IMR-90 (cell line): Measurements from ENCODE around the gene SLC25A22. TPM values are rescaled to one million over a fixed set of nuclear protein-coding genes. Genes with fewer than 3 reads are reported as not detected.

ENCODE experiments used
- ATAC-seq: fragments of 200-7000 bp; cut with Tn5 transposase; 2 replicates; pipeline ENCODE4 v1.9.1; 2020; ENCODE audit warnings: low read depth, mild to moderate bottlenecking, moderate library complexity
- BruUV-seq: library from RNA; stranded (reverse); fragments of 400-500 nt; replicated peaks from 2 replicates; lab custom pipeline; 2021; lab: Mats Ljungman, UMichigan
- CTCF ChIA-PET: fragments of 300-600 bp; formaldehyde crosslinking; extraction: SDS; loops from one replicate; lab custom pipeline; 2021; ENCODE audit warnings: antibody characterized with exemption; lab: Yijun Ruan, JAX
- POLR2A ChIA-PET: fragments of 300-600 bp; sonication (Branson Sonifier 250); formaldehyde crosslinking; loops from one replicate; lab custom pipeline; 2022; ENCODE audit warnings: antibody characterized with exemption; ENCODE audit not compliant: unreplicated experiment; lab: Charles Lee
- DNase-seq: peaks from one replicate; pipeline ENCODE4 v3.0.0; 2013
- H2AFZ ChIP-seq: replicated peaks from 2 replicates; pipeline ENCODE3; 2013; ENCODE audit warnings: low read length, mild to moderate bottlenecking; ENCODE audit not compliant: poor library complexity
- H2AK5ac ChIP-seq: 2 replicates; pipeline ENCODE4 v1.6.1; 2013; ENCODE audit warnings: low read depth, low read length, inconsistent platforms
- H2AK9ac ChIP-seq: replicated peaks from 2 replicates; pipeline ENCODE3; 2013; ENCODE audit warnings: mild to moderate bottlenecking, low read depth, low read length, moderate library complexity; ENCODE audit not compliant: poor library complexity
- H2BK120ac ChIP-seq: 2 replicates; pipeline ENCODE4 v1.6.1; 2013; ENCODE audit warnings: low read depth, low read length, inconsistent platforms
- H2BK15ac ChIP-seq: 3 replicates; pipeline ENCODE4 v1.6.1; 2013; ENCODE audit warnings: low read depth, low read length, inconsistent platforms
- H2BK20ac ChIP-seq: 2 replicates; pipeline ENCODE4 v1.6.1; 2013; ENCODE audit warnings: low read depth, mild to moderate bottlenecking, inconsistent platforms, low read length, moderate library complexity
- H2BK5ac ChIP-seq: 2 replicates; pipeline ENCODE4 v1.6.1; 2013; ENCODE audit warnings: mild to moderate bottlenecking, low read depth, low read length, inconsistent platforms; ENCODE audit not compliant: poor library complexity, severe bottlenecking
- H3K14ac ChIP-seq: replicated peaks from 2 replicates; pipeline ENCODE4 v1.6.1; 2013; ENCODE audit warnings: low read depth, low read length, inconsistent platforms
- H3K18ac ChIP-seq: 2 replicates; pipeline ENCODE4 v1.6.1; 2013; ENCODE audit warnings: low read depth, low read length, control low read depth
- H3K23ac ChIP-seq: 2 replicates; pipeline ENCODE4 v1.6.1; 2013; ENCODE audit warnings: low read depth, low read length, inconsistent platforms
- H3K27ac ChIP-seq: 2 replicates; pipeline ENCODE4 v1.5.1; 2013; ENCODE audit warnings: mild to moderate bottlenecking, control low read depth, low read length; ENCODE audit not compliant: insufficient read depth
- H3K27me3 ChIP-seq: 2 replicates; pipeline ENCODE4 v1.6.1; 2013; ENCODE audit warnings: low read length; ENCODE audit not compliant: control insufficient read depth, insufficient read depth
- H3K36me3 ChIP-seq: 2 replicates; pipeline ENCODE4 v1.6.1; 2013; ENCODE audit warnings: low read length, mixed read lengths; ENCODE audit not compliant: control insufficient read depth, insufficient read depth
- H3K4ac ChIP-seq: 2 replicates; pipeline ENCODE4 v1.6.1; 2013; ENCODE audit warnings: low read depth, low read length, inconsistent platforms
- H3K4me1 ChIP-seq: 2 replicates; pipeline ENCODE4 v1.6.1; 2013; ENCODE audit warnings: low read length, mixed read lengths; ENCODE audit not compliant: control insufficient read depth, insufficient read depth
- H3K4me2 ChIP-seq: 2 replicates; pipeline ENCODE4 v1.6.1; 2013; ENCODE audit warnings: low read depth, mild to moderate bottlenecking, control low read depth, low read length, moderate library complexity
- H3K4me3 ChIP-seq: 2 replicates; pipeline ENCODE4 v1.5.1; 2013; ENCODE audit warnings: low read depth, mild to moderate bottlenecking, control low read depth, low read length, moderate library complexity; ENCODE audit not compliant: insufficient read depth
- H3K56ac ChIP-seq: 2 replicates; pipeline ENCODE4 v1.6.1; 2013; ENCODE audit warnings: low read length, inconsistent platforms; ENCODE audit not compliant: insufficient read depth; ENCODE audit errors: extremely low read depth
- H3K79me1 ChIP-seq, 2 experiments: 2 replicates each; pipeline ENCODE4 v1.6.1; 2013; ENCODE audit warnings: low read length in 2 of 2, inconsistent platforms in 1 of 2, low read depth in 1 of 2
- H3K9ac ChIP-seq: 2 replicates; pipeline ENCODE4 v1.6.1; 2013; ENCODE audit warnings: low read depth, low read length, control low read depth
- H3K9me1 ChIP-seq: 2 replicates; pipeline ENCODE4 v1.6.1; 2013; ENCODE audit warnings: low read length, inconsistent platforms; ENCODE audit not compliant: insufficient read depth
- H3K9me3 ChIP-seq: 2 replicates; pipeline ENCODE4 v1.6.1; 2013; ENCODE audit warnings: low read length; ENCODE audit not compliant: control insufficient read depth, insufficient read depth
- H4K20me1 ChIP-seq: 2 replicates; pipeline ENCODE4 v1.6.1; 2013; ENCODE audit warnings: low read length, inconsistent platforms; ENCODE audit not compliant: insufficient read depth
- H4K5ac ChIP-seq: 2 replicates; pipeline ENCODE4 v1.6.1; 2013; ENCODE audit warnings: mild to moderate bottlenecking, low read depth, low read length, control low read depth
- H4K8ac ChIP-seq, 2 experiments: 2 replicates each; pipeline ENCODE4 v1.6.1; 2013; ENCODE audit warnings: low read depth in 2 of 2, low read length in 2 of 2, control low read depth in 1 of 2, inconsistent platforms in 1 of 2
- H4K91ac ChIP-seq: 2 replicates; pipeline ENCODE4 v1.6.1; 2013; ENCODE audit warnings: low read depth, low read length, inconsistent platforms; ENCODE audit not compliant: insufficient read depth
- CHD1 ChIP-seq: IDR thresholded peaks from 2 replicates; pipeline ENCODE4 v1.6.1; 2012; ENCODE audit warnings: low read depth, low read length, improper control_type of control experiment
- FOS ChIP-seq: fragments of 150-350 bp; IDR thresholded peaks from 2 replicates; pipeline ENCODE4 v1.6.1; 2016; ENCODE audit warnings: low read depth, low read length
- SMC3 ChIP-seq: fragments of 150-350 bp; IDR thresholded peaks from 2 replicates; pipeline ENCODE4 v1.6.1; 2016; ENCODE audit warnings: low read depth, mild to moderate bottlenecking, antibody characterized with exemption, low read length, moderate library complexity
- WGBS, 2 experiments: methylation state at CpG; one replicate each; pipeline versions ENCODE4 v1.1.5 to v1.1.7; 2013; ENCODE audit warnings: missing lambda C conversion rate in 2 of 2; ENCODE audit not compliant: insufficient read length in 1 of 2; ENCODE audit errors: extremely low coverage in 2 of 2; 5-methylcytosine and 5-hydroxymethylcytosine counted together
- dilution Hi-C: fragments of 300-500 bp; cut with HindIII; formaldehyde crosslinking; loops from one replicate; pipeline ENCODE4 v1.14.3; 2018; ENCODE audit warnings: low sequenced_read_pairs; ENCODE audit not compliant: unreplicated experiment
- in situ Hi-C: fragments of 300-500 bp; cut with MboI; formaldehyde crosslinking; loops from 3 replicates; pipeline ENCODE4 v1.14.3; 2019; ENCODE audit warnings: low sequenced_read_pairs, inconsistent platforms, mixed read lengths
- intact Hi-C: fragments of 100-400 bp; cut with micrococcal nuclease; formaldehyde crosslinking; loops from 2 replicates; pipeline ENCODE4 v1.10.0; 2022
- polyA plus RNA-seq, 3 experiments: library from polyadenylated mRNA; depleted of rRNA; stranded (reverse); fragments of >200 nt; gene quantifications; 2 replicates each; pipeline ENCODE4 v1.2.3, GENCODE V29; 2012; ENCODE audit warnings: low replicate concordance in 1 of 3
- total RNA-seq: library from RNA; depleted of rRNA; stranded (reverse); fragments of >200 nt; gene quantifications from 2 replicates; pipeline ENCODE4 v1.2.3, GENCODE V29; 2012
- TF ChIP-seq, protein P1 (sequence below): fragments of 150-350 bp; IDR thresholded peaks from 2 replicates; pipeline ENCODE4 v1.6.1; 2016; ENCODE audit warnings: low read depth, mild to moderate bottlenecking, low read length, moderate library complexity, borderline replicate concordance

SLC25A22 gene
- total and polyA plus RNA-seq, 2 of the 4 experiments (the other 2 are of a cell fraction), result 8.2 to 41.3 TPM

GRCh38 chr11:763073-763463 lies 35.0 kb downstream of the SLC25A22 start:
- peaks cover 8 to 44% of the 10 kb centered on the region in 2 experiments; a peak in 3 of 4 replicates for H3K79me1 ChIP-seq
- no peak overlapping the region for H3K27ac ChIP-seq
- ChIA-PET POLR2A (no interaction called here), CTCF (no interaction called here)
- peak overlapping the region; percentile 71 for H2AK9ac ChIP-seq
- no peak overlapping the region for H2BK120ac ChIP-seq
- H3K36me3 ChIP-seq, result peaks cover 68% of the 10 kb centered on the region
- H4K8ac ChIP-seq, result no peak overlapping the region
- no peak overlapping the region for H3K9ac ChIP-seq
- peaks cover 3% of the 10 kb centered on the region; the same call in 1 of the 2 replicates for H3K9me1 ChIP-seq
- H2BK15ac ChIP-seq, result no peak overlapping the region
- H2BK5ac ChIP-seq, result peak overlapping the region; percentile 51
- H3K4me2 ChIP-seq, result no peak overlapping the region
- no peak overlapping the region for H3K4ac ChIP-seq
- no peak overlapping the region for H3K18ac ChIP-seq
- H3K14ac ChIP-seq, result 0 out of 2 replicates have a peak overlapping the region, but pooled peaks have one; percentile 11
- no peak overlapping the region for H3K4me3 ChIP-seq
- H3K23ac ChIP-seq, result no peak overlapping the region
- dilution Hi-C loops, result no loop called here
- in situ Hi-C loops, result no loop called here
- no peaks in the 10 kb centered on the region for H3K9me3 ChIP-seq
- H4K5ac ChIP-seq, result no peak overlapping the region
- H3K4me1 ChIP-seq, result peaks cover 5% of the 10 kb centered on the region
- DNase-seq (no peak), ATAC-seq (no peak)
- no peak overlapping the region for H3K56ac ChIP-seq
- no TSS peak for BruUV-seq
- H3K27me3 ChIP-seq, result no peaks in the 10 kb centered on the region
- 60% methylated on average over 2 of the region's 24 CpGs; no CpG with 5 or more reads in 1 of the 2 experiments for WGBS, 2 experiments
- no peak overlapping the region for H2AFZ ChIP-seq
- intact Hi-C loops, result no loop called here
- no peak for TF ChIP-seq SMC3
- no peak for TF ChIP-seq CHD1
- TF ChIP-seq, protein P1, sequence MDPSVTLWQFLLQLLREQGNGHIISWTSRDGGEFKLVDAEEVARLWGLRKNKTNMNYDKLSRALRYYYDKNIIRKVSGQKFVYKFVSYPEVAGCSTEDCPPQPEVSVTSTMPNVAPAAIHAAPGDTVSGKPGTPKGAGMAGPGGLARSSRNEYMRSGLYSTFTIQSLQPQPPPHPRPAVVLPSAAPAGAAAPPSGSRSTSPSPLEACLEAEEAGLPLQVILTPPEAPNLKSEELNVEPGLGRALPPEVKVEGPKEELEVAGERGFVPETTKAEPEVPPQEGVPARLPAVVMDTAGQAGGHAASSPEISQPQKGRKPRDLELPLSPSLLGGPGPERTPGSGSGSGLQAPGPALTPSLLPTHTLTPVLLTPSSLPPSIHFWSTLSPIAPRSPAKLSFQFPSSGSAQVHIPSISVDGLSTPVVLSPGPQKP, result no peak
- no peak for TF ChIP-seq FOS
- peaks cover 43% of the 10 kb centered on the region for H4K20me1 ChIP-seq
- no peak overlapping the region for H2BK20ac ChIP-seq
- H4K91ac ChIP-seq, result no peak overlapping the region
- 0 out of 2 replicates have a peak overlapping the region, but pooled peaks have one; percentile 11 for H2AK5ac ChIP-seq
